Smooth muscle cell of the brain vasculature (primary cell): ENCODE results near the gene PPP2R2B.

ENCODE experiments used
- DNase-seq: peaks from one replicate; pipeline ENCODE4 v3.0.0-alpha.2; 2012; ENCODE audit warnings: low read depth, low spot score

PPP2R2B gene

DNA sequence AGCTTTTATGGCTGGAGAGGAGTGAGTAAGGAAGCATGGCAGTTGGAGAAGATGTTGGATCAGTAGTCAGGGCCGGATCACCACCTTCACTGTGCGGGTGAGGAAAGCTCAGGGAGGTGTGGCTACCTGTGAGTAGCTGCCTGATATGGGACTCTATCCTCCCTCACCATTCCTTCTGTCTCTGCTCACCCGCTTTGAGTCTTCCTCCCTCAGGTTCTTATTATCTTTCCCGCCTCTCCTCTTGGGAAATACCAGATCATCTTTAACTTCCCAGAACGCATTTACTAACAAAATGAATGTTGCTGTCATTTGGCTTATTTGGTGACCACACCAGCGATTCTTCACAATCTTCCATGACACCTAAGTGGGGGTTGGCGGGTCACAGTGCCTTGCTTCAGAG, 221.9 kb downstream of the PPP2R2B start:
- no peak for DNase-seq

DNA sequence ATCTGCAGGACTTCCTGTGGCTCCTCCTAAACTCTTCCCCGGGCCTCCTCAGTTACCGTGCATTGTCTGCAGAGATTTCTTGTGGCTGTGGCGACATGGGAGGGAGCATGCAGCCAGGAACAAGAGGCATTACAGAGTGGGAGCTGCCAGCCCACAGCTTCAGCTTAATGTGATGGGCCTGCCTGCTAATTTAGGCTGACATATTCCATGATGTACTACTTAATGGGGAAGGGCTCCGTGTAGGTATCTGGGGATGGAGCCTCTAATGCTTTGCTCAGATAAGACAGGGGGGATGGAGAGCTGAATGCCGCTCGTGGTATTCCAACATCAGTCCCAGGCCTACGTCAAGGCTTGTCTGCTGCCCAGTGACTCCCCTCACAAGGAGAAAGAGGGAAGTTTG, 225.0 kb downstream of the PPP2R2B start:
- no peak for DNase-seq

DNA sequence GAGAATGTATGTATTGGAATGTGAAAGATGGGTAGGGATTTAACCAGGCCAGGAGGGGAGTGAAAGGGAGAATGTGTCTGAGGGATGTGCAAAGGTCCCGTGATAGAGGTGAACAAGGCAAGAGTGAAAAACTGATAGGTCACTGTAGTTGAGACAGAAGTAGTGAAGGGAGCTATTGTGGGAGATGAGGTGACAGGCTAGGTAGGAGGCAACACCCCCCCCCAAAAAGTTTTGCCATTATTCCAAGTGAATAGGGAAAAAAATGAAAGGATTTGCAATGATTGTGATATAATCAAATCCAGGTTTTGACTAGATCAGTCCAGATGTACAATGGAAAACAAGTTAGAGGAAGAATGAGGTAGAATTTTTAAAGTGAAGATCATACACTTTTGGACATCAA, 226.0 kb downstream of the PPP2R2B start:
- DNase-seq = no peak

DNA sequence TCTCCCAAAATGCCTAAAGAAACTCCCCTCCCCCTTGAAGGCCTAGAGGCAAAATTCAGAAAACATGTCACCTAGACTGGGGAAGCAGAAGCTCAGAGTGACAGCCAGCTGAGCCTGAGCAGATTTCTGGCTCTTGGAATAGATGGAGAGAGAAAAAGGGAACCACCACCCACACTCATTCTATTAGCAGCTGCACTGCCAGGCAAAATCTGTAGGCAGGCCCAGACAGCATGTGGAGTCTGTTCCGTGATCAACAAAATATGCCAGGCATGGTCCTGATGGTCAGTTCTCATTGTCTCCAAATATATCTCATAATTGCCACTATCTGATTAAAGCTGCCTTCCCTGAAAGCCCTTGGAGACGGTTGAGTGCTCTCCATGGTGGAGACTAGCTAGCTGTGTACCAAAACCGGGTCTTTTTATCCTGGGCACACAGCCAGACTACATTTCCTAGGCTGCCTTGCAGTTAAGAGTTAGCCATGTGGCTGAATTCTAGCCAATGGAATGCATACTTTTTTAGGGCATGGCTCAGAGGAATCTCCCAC, 230.8 kb downstream of the PPP2R2B start:
- DNase-seq = no peak

DNA sequence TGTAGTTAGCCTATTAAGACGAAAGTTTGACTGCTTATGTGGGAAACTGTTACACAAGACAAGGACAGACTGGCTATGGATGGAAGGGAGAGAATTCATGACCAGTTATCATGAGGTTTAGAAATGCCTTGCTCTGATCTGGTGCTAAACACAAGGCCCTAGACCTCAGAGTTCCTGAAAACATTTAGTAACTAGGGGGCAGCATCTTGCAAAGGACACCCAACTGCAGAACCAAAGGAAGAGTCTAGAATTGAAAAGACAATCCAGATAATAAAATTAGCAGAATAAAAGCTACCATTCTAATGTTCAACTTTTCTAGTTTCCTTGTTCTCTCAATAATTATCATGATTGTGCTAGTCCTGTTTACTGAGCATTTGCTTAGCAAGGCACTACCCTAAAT, 232.1 kb downstream of the PPP2R2B start:
- DNase-seq = no peak

DNA sequence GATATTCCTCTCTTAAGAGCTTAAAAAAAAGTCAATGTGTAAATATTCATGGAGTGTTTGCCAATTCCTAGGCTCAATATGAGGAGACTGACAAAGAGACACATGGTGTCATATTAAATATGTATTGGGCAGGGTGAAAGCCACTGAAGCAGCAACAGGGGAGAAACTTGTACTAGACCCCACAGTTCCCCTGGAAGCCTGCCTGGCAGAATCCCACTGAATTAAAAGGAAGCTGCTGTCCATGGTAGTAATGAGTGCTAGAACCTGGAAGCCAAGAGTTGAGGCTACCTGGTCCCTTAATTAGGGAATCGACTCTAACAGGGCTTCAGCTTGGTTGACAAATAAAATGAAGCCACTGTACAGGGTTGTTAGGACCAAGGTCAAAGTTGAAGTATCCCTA, 233.2 kb downstream of the PPP2R2B start:
- no peak for DNase-seq

DNA sequence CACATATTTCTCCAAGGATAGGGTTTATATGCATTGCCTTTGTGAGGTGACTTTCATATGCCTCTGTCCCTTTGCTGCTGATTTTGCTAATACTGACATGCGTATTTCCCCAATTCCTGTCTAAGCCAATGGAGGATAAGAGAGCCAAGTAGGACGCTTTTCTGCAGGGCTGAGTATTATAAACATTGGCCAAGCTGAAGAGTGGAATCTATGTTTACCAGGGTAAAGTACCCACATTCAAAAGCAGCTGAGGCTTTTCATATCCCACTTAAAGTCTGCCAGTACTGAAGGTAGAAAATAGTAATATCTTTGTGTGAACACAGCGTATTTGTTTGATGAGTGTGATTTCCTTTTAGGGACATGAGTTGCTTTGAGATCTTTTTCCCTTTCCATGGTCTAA, 233.7 kb downstream of the PPP2R2B start:
- DNase-seq = no peak

DNA sequence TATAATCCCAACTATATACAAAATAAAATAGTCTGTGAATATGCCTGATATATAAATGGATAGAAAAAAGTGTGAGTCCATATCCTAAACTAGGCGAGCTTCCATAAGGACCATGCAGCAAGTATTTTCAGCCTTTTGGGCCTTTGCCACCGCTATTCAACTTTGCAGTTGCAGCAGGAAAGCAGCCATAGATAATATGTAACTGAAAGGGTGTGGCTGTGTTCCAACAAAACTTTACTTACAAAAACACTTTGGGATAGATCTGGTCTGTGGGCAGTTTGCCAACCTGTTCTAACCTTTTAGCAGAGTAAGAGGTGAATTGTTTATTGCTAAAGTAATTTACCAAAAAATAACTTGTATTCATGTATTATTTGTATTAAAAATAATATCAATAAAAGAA, 234.8 kb downstream of the PPP2R2B start:
- DNase-seq = no peak

DNA sequence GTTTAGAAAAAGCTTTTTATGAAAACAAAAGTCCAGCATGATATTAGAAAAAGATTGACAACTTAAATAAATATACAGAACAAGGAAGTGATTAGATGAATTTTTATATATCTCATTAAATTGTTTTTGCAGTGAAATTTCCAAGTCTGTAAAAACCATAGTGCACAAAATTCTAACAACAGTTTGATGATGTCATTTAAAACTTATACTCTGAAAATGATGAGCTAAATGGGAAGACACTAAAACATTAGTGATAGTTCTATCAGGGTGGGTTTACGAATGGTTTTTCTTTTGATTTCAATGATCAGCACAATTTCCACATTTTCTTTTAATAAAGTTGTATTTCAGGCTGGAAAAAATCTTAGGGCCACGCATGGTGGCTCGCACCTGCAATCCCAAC, 236.1 kb downstream of the PPP2R2B start:
- DNase-seq = no peak

DNA sequence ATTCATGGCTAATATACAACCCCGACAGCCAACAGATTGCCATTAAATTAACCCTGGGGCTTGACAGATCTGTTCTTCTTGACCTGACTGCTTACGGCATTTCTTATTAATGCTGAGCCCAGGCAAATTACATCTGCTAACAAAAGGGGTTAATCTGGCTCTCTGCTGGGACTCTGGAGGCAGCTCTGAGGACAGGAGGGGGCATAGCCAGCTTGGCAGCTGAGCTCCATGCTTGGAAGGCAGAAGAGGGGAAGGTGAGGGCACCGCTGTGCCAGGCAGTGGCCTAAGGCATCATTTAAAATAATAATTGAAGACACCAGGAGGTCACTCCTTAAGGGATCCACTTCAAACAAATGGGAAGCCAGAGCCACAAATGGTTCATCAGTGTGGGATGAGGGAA, 236.6 kb downstream of the PPP2R2B start:
- no peak for DNase-seq

DNA sequence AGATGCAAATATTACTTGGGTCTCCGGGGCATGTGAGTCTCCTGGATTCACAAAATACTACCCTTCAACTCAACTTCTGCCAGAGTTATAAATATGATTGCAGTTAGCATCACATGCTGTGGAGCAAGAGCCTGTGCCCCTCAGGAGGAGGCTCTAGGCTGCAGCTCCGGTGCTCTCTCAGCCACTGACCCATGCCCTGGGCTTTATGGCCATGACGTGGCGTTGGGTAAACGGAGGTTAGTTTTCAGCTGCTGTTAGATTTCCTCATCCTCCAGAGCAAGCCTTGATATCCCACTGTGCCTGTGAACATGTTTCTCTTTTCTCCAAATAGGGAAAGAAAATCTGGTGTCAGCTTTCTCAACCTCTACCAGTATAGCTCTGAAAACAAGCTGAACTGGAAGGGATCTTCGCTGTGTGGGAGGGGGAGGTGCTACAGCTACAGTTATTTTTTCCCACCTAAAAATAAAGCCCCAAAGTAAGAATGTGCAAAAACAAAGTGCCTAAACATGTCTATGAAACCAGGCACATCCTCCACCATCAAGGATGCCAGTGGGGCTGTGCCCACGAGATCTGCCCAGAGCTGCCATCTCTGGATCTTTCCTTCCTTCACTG, 238.2 kb downstream of the PPP2R2B start:
- DNase-seq = no peak

DNA sequence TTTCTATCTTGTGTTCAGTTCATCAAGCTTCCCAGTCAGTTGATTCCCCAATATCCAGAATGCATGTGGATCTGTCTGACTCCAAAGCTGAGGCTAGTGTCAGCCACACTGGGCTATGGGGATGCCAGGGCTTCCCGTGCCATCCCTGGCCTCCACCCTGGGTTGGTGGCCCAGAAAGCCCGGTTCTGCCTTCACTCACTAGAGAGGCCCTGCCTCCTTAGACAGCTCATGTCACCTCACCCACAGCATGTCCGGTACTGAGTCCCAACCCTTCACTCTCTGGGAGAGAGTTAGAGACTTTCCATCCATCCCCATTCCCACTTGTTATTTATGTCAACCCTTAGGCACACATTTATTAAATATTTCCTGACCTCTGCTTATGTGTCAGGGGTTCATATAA, 243.1 kb downstream of the PPP2R2B start:
- DNase-seq = no peak

DNA sequence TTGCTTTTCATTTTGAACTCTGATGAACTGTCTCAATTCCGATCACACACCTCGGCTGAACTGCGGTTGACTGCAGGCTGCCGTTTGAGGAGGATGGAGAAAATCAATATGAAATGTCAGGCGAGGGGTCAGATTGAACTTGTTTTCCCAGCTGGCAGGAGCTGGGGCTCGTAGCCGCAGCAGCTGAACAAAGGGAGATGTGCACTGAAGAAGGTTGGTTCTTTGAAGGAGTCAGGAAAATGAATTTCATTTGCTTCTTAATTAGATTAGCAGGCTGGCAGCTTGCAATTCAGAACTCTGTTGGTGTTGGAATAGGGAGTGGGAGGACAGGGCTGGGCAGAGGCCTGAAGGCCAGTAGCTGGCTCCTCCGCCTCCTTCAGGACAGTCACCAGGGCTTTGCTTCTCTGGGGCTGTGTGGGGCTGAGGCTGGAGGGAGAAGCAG, 245.2 kb downstream of the PPP2R2B start:
- DNase-seq = no peak

DNA sequence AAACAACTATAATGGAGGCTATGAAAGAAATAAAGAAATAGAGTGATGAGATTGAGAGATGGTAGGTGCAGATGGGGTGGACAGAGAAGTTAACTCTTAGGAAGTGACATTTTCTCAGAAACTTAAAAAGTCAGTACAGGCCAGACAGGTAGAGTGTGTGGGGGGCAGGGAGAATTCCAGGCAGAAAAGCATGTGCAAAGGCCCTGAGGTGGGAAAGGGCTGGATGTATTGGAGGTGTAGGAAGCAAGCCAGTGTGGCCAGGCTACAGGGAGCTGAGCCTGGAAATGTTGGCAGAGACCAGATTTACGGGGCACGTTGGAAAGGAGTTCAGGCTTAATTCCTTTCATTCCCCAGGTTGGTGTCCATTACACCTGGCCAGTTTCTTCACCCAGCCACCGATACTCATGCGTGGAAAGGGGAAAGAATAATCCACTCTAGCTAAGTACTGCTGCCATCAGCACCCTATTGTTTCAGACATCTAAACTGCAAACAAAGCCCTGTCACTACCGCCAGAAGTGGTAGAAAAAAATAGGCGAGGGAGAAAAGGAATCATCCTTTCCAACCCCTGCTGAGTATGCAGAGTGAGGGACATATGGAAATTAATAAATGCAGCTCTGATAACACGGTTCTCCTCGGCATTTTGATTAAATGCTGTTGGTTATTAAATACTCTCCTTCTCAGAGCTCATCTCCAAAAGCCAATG, 245.8 kb downstream of the PPP2R2B start:
- DNase-seq = no peak

DNA sequence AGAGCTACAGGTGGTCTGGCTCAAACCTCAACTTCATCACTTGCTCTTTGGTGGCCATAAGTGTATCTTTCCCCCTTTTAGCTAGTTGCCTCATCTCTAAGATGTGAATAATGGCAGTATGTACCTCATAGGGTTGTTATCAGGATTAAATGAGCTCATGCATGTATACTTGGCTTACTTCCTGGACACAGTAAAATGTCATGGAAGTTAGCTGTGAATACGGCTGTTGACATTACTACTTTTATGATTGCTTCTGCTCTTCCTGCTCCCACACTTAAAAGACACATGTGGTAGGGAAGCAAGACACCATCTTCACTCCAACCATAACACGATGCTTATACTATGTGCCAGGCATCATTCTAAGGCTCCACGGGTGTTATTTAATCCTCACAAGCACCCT, 248.1 kb downstream of the PPP2R2B start:
- DNase-seq = no peak

DNA sequence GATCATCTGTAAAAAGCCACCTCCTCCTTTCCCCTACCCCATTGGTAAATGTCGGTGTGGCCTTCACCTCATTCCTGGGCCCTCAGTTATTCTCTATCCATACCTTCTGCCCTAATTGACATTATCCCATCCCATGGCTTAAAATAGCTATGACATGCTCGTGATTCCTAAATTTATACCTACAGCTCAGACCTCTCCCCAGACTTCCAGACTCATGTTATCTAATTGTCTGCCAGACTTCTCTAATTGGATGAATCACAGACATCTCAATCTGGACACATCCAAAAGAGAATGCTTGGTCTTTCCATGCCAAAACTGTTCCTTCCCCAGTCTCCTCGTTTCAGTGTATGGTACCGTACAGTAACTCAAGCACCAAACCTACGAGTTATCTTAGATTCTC, 249.6 kb downstream of the PPP2R2B start:
- DNase-seq = no peak

DNA sequence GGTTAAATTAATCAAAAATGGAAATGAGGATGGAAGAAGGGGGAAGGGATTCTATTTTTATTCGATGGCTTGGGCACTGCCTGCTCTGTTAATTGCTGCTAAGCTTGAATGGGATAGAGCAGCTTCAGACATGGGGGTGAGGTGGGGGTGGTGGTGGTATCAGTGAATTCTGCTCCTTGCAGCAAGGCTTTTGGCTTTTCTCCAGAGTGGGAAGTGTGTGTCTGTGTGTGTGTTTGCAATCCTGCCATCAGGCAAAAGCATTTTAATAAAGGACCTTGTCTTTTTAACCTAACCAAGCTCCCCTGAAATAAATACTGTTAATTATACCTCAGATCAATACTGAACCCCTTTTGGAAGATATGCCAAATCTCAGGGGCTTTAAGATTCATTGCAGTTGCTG, 251.6 kb downstream of the PPP2R2B start:
- no peak for DNase-seq

DNA sequence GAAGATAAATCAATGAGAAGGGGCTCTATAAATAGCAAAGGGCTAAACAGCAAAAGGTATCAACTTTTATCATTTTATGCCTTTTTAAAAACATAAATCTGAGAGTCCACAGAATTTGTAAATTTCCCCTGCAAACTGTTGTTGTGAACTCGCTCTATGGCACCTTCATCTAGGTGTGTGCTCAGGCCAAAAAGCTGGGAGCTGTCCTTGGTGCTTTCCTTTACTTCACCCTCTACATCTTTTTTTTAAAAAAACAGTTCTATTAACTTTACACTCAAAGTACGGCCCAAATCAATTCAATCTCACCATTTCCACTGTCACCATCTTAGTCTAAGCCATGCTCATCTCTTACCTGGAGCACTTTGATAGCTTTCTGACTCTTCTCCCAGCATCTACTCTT, 254.4 kb downstream of the PPP2R2B start:
- no peak for DNase-seq

DNA sequence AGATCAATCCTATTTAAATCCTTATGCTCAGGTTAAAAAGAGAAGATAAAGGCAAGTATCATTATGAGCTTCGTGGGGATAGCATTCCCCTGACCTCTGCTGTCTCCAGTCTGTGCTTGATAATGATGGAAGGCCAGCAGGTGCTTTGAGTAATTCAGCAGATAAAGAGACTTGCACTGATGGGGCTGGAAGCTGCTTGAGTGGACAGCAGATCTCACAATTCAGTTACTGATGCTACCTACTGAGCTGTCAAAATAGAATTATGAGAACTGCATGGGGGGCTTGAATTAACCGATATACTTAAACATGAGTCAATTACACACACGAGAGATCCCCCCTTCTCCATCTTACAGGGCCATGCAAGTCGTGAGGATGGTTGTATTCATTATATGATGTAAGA, 254.9 kb downstream of the PPP2R2B start:
- no peak for DNase-seq

DNA sequence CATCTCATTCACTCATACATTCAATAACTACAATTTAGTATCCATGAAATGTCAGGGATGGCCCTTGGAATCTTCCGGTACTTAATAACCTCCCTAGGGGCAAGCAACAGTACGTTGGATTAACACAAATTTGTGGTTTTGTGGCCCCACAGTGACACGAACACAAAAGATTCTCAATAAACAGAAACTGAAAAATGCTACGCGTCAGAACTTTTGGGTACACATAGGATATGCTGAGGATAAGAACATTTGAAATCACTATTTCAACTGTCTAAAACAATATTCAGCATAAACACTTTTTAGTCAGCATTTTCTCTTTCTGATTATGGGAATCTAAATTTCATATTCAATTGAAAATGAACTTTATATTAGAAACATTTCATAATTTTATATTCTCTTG, 255.5 kb downstream of the PPP2R2B start:
- DNase-seq = no peak

DNA sequence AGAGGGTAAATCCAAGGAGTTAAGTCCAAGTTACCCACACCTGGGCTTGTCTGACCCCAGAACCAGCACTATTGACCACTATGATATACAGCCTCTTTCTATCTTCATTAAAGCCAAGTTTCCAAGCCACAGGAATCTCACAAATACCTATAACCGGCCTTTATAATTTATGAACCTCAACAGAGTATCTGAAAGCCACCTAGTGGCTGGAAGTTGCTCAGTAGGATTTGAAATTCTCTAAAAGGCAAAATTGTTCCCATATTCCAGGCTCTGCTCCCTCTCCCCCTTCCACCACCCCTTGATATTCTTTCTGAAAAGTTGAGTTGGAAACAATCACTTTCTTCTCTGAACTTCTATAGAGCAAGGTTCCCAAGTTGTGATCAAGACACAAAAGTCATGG, 256.2 kb downstream of the PPP2R2B start:
- DNase-seq = no peak

DNA sequence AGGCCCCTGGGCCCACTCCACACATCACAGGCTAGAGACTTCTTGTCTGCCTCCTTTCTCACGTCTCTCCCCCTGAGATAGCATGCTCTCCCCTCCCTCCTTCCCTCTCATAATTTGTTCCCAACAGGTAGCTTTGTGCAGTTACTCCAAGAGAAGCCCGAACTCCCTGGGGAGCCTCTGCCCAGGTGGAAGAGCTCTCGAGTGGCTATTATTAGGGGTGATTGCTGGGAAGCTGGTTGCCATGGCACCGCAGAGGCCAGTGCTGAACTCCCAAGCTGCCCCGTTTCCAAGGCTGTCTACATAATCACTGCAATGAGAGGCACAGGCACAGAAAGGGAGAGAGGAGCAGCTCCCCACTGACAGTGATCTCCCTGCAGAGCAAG, 257.9 kb downstream of the PPP2R2B start:
- no peak for DNase-seq

DNA sequence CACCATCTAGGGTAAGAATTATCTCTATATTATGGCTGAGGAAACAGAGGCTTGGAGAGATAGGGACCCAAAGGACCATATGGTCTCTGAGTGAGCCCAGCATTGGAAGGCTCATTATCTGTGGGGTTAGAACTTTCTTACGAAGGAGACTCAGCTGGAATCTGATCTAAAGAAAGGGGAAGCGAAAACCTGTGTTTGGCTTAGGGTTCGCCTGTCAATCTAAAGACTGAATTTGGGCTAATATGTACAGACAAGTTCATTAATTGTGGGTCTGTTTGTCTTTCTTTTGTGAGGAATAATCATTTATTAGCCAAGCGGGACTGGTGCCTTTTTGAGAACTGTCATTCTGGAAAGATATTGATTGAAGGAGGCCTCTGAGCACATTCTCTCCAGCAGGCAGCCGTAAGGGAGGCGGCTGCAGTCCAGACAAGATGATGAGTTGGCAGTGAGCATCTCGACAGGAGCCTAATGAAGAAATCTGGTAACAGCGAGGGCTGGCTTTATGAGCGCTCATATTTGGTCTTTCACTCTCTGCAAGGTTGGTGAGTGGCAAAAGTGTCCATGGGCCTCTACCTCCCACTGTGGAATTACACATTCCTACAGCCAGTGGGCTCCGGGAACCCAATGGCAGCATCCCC, 258.4 kb downstream of the PPP2R2B start:
- no peak for DNase-seq
